Measurements from ENCODE around the gene ABHD17A.

The ABHD17A gene

DNA sequence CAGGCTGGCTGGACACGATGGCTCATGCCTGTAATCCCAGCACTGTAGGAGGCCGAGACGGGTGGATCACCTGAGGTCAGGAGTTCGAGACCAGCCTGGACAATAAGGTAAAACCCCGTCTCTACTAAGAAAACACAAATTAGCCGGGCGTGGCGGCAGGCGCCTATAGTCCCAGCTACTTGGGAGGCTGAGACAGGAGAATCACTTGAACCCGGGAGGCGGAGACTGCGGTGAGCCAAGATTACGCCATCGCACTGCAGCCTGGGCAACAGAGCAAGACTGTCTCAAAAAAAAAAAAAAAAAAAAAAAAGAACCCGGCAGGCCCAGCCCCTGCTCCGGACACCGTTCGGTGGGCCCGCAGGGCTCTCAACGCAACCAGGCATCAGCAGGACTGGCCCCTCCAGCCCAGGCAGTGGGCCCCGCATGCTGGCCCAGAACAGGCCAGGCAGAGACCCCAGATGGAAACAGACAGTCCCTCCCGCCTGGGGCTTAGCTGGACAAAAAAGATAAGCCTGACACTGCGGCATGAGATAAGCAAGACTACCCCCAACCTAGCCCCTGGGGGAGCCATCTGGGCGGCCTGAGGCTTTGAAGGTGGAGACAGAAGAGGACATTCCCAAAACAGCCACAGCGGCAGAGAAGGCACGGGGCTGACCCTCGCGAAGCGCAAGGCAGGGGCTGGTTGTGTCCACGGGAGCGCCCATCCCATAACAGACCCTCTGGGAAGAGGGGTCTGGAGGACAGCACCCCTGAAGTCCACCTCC, 48.7 kb downstream of the ABHD17A start:
- DNase-seq, result no peak

DNA sequence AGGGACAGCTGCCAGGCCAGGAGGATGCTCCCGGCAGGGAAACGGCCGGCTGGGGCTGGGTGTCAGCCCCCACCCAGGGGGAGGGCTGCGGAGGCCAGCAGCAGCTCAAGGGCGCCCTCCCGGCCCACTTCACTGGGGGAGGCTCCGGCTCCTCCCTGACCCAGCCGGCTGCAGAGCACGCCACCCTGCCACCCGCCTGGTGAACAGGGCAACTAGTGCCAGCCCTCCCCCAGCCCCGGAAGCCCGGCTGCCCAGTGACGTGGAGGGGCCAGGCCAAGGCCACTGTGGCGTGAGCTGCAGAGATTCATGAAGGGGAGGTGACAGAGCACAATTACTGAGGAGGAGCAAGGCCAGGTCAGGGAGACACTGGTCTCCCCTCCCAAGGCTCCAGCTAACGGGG, 51.8 kb downstream of the ABHD17A start:
- DNase-seq, result no peak

DNA sequence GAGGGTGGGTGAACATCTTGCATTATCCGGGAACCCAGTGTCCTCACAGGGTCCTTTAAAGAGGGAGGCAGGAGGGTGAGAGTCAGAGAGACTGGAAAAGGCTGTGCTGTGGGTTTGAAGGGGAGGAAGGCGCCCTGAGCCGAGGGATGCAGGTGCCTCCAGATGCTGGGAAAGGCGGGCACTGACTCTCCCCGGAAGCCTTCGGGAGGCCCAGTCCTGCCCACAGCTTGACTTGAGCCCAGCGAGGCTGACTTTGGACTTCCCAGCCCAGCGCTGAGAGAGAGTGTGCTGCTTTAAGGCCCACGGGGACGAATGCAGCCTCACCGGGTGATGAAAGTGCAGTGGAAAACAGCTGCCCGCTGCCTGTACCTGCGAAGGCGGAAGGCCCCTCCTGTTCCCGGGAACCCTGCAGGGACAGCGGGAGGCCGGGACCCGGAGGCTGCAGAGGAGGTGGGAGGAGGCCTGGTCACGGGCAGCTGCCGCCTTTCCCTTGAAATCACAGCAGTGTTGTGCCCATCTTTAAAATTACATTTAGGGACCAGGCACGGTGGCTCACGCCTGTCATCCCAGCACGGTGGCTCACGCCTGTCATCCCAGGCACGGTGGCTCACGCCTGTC, 53.1 kb downstream of the ABHD17A start:
- DNase-seq, result no peak

- no peak for DNase-seq
Observed at GRCh38 chr19:1830978-1831377, 54.3 kb downstream of the ABHD17A start.

DNA sequence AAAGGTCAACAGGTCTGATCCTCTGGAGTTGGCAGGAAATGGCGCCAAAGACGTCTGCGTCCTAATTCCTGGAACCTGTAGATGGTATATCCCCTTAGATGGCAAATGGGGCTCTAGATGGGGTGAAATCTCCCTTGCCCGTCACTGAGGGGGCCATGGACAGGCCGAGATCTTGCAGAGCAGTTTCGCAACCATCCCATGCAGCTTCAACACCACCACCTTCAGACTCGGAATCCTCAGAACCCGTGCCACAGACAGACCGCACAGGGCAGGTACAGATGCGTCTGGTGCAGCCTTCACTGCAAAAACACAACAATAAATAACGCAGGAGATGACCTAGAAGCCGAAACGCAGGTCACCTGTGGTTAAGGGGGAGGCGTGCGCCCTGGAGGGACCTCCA, 54.7 kb downstream of the ABHD17A start:
- DNase-seq, result no peak

DNA sequence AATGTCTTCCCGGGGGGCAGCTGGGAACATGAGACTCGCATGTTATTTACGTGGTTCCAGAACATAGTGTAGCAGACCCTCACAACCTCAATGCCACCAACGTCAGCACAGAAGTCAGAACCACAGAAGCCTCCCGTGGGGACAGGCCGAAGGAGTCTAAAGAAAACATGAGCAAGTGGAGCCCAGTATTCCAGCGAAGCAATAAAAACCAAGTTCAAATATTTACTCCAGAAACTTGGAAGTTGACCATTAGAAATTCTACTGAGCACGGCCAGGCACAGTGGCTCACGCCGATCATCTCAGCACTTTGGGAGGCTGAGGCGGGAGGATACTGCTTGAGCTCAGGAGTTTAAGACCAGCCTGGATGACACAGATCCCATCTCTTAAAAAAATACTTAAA, 55.3 kb downstream of the ABHD17A start:
- DNase-seq, result no peak

DNA sequence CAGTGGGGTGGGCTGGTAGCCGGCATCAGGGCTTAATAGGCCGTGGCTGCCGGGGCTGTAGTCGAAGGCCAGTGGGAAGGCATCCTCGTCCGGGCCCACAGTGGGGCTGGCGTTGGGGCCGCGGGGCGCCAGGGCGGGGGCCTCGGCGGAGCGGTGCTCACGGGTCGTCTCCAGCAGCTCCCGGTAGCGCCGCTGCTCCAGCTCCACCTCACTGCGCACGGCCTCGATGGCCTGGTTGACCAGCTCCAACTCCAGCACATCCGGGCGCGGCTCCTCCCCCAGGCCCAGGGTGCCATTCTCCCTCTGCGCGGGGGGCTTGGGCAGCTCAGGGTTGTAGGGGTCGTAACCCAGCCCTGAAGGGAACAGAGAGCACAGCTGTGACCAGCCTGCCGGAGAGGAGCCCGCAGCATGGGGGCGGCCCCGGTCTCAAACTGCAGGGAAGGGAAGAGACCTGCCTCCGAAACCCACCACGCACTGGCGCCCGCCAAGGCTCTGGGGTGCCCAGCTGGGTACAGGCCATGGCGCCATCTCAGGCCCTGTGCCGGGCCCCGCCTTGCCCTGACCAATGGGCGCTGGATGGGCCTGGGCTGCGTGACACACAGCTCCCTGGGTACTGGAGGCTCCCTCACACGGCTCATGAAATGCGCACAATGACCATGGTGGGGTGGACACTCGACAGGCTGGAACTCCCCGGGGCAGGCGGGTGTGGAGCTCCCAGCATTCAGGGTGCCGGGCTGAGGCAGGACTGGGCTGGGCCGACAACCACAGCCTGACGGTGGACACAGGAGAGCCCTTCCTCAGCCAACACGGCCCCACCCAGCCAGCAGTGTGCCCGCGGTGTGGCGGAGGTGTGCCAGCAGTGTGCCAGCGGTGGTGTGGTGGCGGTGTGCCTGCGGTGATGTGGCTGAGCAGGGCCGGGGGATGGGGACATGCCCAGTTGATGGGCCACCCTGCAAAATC, 56.7 kb downstream of the ABHD17A start:
- no peak for DNase-seq

DNA sequence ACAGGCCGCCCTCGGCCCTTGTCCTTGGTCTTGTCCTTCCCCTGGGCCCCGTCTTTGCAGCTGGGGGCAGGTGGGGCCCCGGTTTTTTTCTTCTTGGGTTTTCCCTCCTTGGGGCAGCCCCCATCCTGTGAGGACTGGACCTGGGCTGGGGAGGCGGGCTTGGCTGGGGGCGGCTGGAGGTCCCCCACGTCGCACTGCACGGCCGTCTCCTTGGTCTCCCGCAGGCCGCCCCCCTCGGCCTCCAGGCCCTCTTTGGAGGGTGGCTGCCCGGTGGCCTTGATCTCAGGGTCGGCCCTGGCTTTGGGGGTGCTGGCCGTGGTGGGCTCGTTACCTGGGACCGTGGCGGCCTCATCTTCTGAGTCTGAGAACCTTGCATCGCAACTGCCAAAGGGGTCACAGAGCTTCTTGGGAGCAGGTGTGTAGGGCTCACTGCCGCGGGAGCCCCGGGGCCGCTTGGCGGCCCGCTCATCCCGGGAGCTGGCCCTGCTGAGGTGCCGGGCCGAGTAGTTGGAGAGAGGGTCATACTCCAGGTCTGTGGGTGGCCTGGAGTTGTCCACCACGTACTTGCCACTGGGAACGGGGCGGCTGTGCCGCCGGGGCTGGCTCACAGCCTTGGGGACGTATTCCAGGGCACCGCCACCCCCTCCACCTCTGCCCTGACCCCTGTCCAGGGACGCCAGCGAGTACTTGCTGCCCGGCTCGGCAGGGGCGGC, 57.6 kb downstream of the ABHD17A start:
- DNase-seq, result no peak

Measured in central memory CD4-positive, alpha-beta T cell (primary cell).